Stimulated activated CD4-positive, alpha-beta T cell treated with anti-CD3 and anti-CD28 coated beads, TNF-alpha, amount 100 ng/mL, for 1 hour (primary cell): Measurements from ENCODE around the gene ENSA.
"Not testable (repeated sequence)": the region's sequence is repeated elsewhere in the genome, so short reads cannot be mapped to it uniquely, and the experiment has no call there.

Experiments used
- DNase-seq, 3 donors: peaks; one replicate each; pipeline ENCODE4 v3.0.0-alpha.2; 2020; ENCODE audit warnings: low read depth in 3 of 3, low spot score in 1 of 3

ENSA gene

GRCh38 chr1:150581962-150582361 is 47.5 kb downstream of the ENSA start:
- not testable (repeated sequence) for DNase-seq

GRCh38 chr1:150581437-150581836 is 48.0 kb downstream of the ENSA start:
- DNase-seq: not testable (repeated sequence)

GRCh38 chr1:150580966-150581365 is 48.4 kb downstream of the ENSA start:
- not testable (repeated sequence) for DNase-seq

GRCh38 chr1:150579945-150580642 is 49.3 kb downstream of the ENSA start:
- DNase-seq: no peak

GRCh38 chr1:150579110-150579944 is 50.1 kb downstream of the ENSA start, which contains the start of gene MCL1:
Gene MCL1, minus strand, starts transcription at chr1:150579610. Its CDS starts 80 bp downstream, at chr1:150579530.
- DNase-seq: peak; percentile 69 to 80 (median 75)

- DNase-seq: no peak
Measured at GRCh38 chr1:150578272-150579109, 50.9 kb downstream of the ENSA start.

GRCh38 chr1:150577557-150578271 is 51.7 kb downstream of the ENSA start:
- DNase-seq: no peak

GRCh38 chr1:150576794-150577556 is 52.4 kb downstream of the ENSA start:
- DNase-seq: no peak

GRCh38 chr1:150576367-150576711 is 53.1 kb downstream of the ENSA start:
- DNase-seq: no peak

GRCh38 chr1:150575518-150576366 is 53.7 kb downstream of the ENSA start:
- DNase-seq: no peak

- no peak for DNase-seq
Measured at GRCh38 chr1:150575072-150575489, 54.3 kb downstream of the ENSA start.

- DNase-seq: no peak
Measured at GRCh38 chr1:150574260-150575071, 54.9 kb downstream of the ENSA start.

GRCh38 chr1:150573648-150574071 is 55.8 kb downstream of the ENSA start:
- not testable (repeated sequence) for DNase-seq

GRCh38 chr1:150572918-150573647 is 56.3 kb downstream of the ENSA start:
- no peak for DNase-seq
